Ecto neural progenitor cell (in vitro differentiated cells): ENCODE data around the gene WDR1.

Experiments
- DNase-seq: peaks from one replicate; pipeline ENCODE4 v3.0.0-alpha.2; 2018; ENCODE audit warnings: low spot score

WDR1 gene

GRCh38 chr4:10036807-10037342 lies 79.7 kb downstream of the WDR1 start:
- DNase-seq = no peak

- DNase-seq = no peak
Observed at GRCh38 chr4:10035130-10035529, 81.5 kb downstream of the WDR1 start.

- DNase-seq = no peak
Observed at GRCh38 chr4:10034612-10035104, 81.9 kb downstream of the WDR1 start.

GRCh38 chr4:10034136-10034535 lies 82.5 kb downstream of the WDR1 start:
- no peak for DNase-seq

GRCh38 chr4:10033191-10033881 lies 83.3 kb downstream of the WDR1 start:
- DNase-seq = no peak

GRCh38 chr4:10032625-10033024 lies 84.0 kb downstream of the WDR1 start:
- DNase-seq = no peak

- DNase-seq = no peak
Observed at GRCh38 chr4:10031668-10032590, 84.7 kb downstream of the WDR1 start.

GRCh38 chr4:10030972-10031667 lies 85.5 kb downstream of the WDR1 start:
- DNase-seq = no peak

GRCh38 chr4:10029403-10029802 lies 87.2 kb downstream of the WDR1 start:
- no peak for DNase-seq

- DNase-seq = no peak
Observed at GRCh38 chr4:10028910-10029309, 87.7 kb downstream of the WDR1 start.

GRCh38 chr4:10026485-10026884 lies 90.1 kb downstream of the WDR1 start:
- no peak for DNase-seq

- DNase-seq = no peak
Observed at GRCh38 chr4:10025230-10025806, 91.3 kb downstream of the WDR1 start.
